ENCODE results near the gene CD200R1L.

- TF ChIP-seq ATF3 (CRISPR knock-in tag; conservative IDR thresholded peaks at IDR 0.05): no peak
- no peak for TF ChIP-seq RELA (CRISPR knock-in tag; IDR thresholded peaks at IDR 0.05; ENCODE audit: borderline replicate concordance)
- TF ChIP-seq USF1 (CRISPR knock-in tag; IDR thresholded peaks at IDR 0.05): no peak
- no peak for TF ChIP-seq ZNF281 (CRISPR knock-in tag; IDR thresholded peaks at IDR 0.05)
- TF ChIP-seq GTF2I (CRISPR knock-in tag; conservative IDR thresholded peaks at IDR 0.05): no peak
- no peak for TF ChIP-seq ETV6 (CRISPR knock-in tag; IDR thresholded peaks at IDR 0.05)
These were observed 1.5 kb upstream of the CD200R1L start for GRCh38 chr3:112848196-112848595.

Measured in WTC11 (cell line).